Astrocyte (in vitro differentiated cells and primary cell): Measurements from ENCODE around the gene LCE5A. TPM values are rescaled to one million over a fixed set of nuclear protein-coding genes. Genes with fewer than 3 reads are reported as not detected.

ENCODE experiments used
- DNase-seq: peaks from one replicate; pipeline ENCODE4 v3.0.0-alpha.2; 2010; ENCODE audit warnings: low read depth
- FAIRE-seq: peaks from 2 replicates; lab custom pipeline; 2011; peaks lifted over from hg19 to GRCh38; lab: Jason Lieb, UNC
- H2AFZ ChIP-seq: 2 replicates; pipeline ENCODE4 v1.6.0; 2012; ENCODE audit warnings: low read depth, low read length, inconsistent platforms
- H3K27ac ChIP-seq: 2 replicates; pipeline ENCODE4 v1.5.1; 2011; ENCODE audit warnings: low read depth, low read length, inconsistent platforms
- H3K27me3 ChIP-seq: 2 replicates; pipeline ENCODE4 v1.6.0; 2011; ENCODE audit warnings: low read length, inconsistent platforms; ENCODE audit not compliant: insufficient read depth
- H3K36me3 ChIP-seq: 2 replicates; pipeline ENCODE4 v1.5.1; 2011; ENCODE audit warnings: low read length, inconsistent platforms; ENCODE audit not compliant: insufficient read depth
- H3K4me1 ChIP-seq: 2 replicates; pipeline ENCODE4 v1.5.1; 2011; ENCODE audit warnings: low read length, inconsistent platforms; ENCODE audit not compliant: insufficient read depth
- H3K4me2 ChIP-seq: 2 replicates; pipeline ENCODE4 v1.6.0; 2012; ENCODE audit warnings: low read length, inconsistent platforms
- H3K4me3 ChIP-seq: 2 replicates; pipeline ENCODE4 v1.5.1; 2011; ENCODE audit warnings: low read depth, mild to moderate bottlenecking, low read length, inconsistent platforms; ENCODE audit not compliant: insufficient read depth
- H3K79me2 ChIP-seq: 2 replicates; pipeline ENCODE4 v1.6.0; 2012; ENCODE audit warnings: mild to moderate bottlenecking, low read length, inconsistent platforms; ENCODE audit not compliant: insufficient read depth
- H3K9ac ChIP-seq: 2 replicates; pipeline ENCODE4 v1.6.0; 2012; ENCODE audit warnings: mild to moderate bottlenecking, low read length, inconsistent platforms
- H3K9me3 ChIP-seq: 2 replicates; pipeline ENCODE4 v1.5.1; 2012; ENCODE audit warnings: low read depth, mild to moderate bottlenecking, low read length, inconsistent platforms; ENCODE audit not compliant: insufficient read depth
- H4K20me1 ChIP-seq: 2 replicates; pipeline ENCODE4 v1.6.0; 2012; ENCODE audit warnings: low read length, inconsistent platforms; ENCODE audit not compliant: insufficient read depth
- H3K27ac Mint-ChIP-seq: one replicate; pipeline ENCODE4 v1.8.0; 2021; ENCODE audit warnings: mild to moderate bottlenecking, mixed read lengths; ENCODE audit not compliant: unreplicated experiment
- H3K27me3 Mint-ChIP-seq: one replicate; pipeline ENCODE4 v1.8.0; 2021; ENCODE audit warnings: low read depth, mixed read lengths; ENCODE audit not compliant: unreplicated experiment
- H3K36me3 Mint-ChIP-seq: one replicate; pipeline ENCODE4 v1.8.0; 2021; ENCODE audit warnings: low read depth, mixed read lengths; ENCODE audit not compliant: unreplicated experiment
- H3K4me1 Mint-ChIP-seq: one replicate; pipeline ENCODE4 v1.8.0; 2021; ENCODE audit warnings: low read depth, mixed read lengths; ENCODE audit not compliant: unreplicated experiment
- H3K4me3 Mint-ChIP-seq: one replicate; pipeline ENCODE4 v1.8.0; 2021; ENCODE audit warnings: mild to moderate bottlenecking, moderate library complexity, mixed read lengths; ENCODE audit not compliant: unreplicated experiment
- H3K9me3 Mint-ChIP-seq: one replicate; pipeline ENCODE4 v1.8.0; 2021; ENCODE audit warnings: mild to moderate bottlenecking, mixed read lengths; ENCODE audit not compliant: unreplicated experiment
- EZH2 ChIP-seq: IDR thresholded peaks from 2 replicates; pipeline ENCODE4 v1.6.1; 2012; ENCODE audit warnings: mild to moderate bottlenecking, low read length, inconsistent platforms; ENCODE audit not compliant: insufficient read depth
- total RNA-seq: library from RNA; stranded (reverse); gene quantifications from 2 replicates; pipeline ENCODE4 v1.2.1, GENCODE V29; 2021
- TF ChIP-seq, protein P1 (sequence below): IDR thresholded peaks from 2 replicates; pipeline ENCODE4 v1.5.1; 2011; ENCODE audit warnings: low read depth, mild to moderate bottlenecking, inconsistent platforms, low read length, moderate library complexity; ENCODE audit not compliant: insufficient read depth

The LCE5A gene
- total RNA-seq, 1 donor from 2014 or later = not detected

GRCh38 chr1:152519851-152520250 is 9.2 kb downstream of the LCE5A start:
- H3K4me1 ChIP-seq = no peaks in the 10 kb centered on the region
- Mint-ChIP-seq H3K27ac (no peak overlapping the region), H3K27me3 (peaks cover 22% of the 10 kb centered on the region), H3K36me3 (no peaks in the 10 kb centered on the region), H3K9me3 (no peaks in the 10 kb centered on the region), H3K4me1 (no peaks in the 10 kb centered on the region), H3K4me3 (no peak overlapping the region)
- H2AFZ ChIP-seq = no peak overlapping the region
- no peak overlapping the region for H3K27ac ChIP-seq
- H3K4me2 ChIP-seq = no peak overlapping the region
- H4K20me1 ChIP-seq = no peaks in the 10 kb centered on the region
- H3K9me3 ChIP-seq = no peaks in the 10 kb centered on the region
- no peak for TF ChIP-seq EZH2
- TF ChIP-seq, protein P1, sequence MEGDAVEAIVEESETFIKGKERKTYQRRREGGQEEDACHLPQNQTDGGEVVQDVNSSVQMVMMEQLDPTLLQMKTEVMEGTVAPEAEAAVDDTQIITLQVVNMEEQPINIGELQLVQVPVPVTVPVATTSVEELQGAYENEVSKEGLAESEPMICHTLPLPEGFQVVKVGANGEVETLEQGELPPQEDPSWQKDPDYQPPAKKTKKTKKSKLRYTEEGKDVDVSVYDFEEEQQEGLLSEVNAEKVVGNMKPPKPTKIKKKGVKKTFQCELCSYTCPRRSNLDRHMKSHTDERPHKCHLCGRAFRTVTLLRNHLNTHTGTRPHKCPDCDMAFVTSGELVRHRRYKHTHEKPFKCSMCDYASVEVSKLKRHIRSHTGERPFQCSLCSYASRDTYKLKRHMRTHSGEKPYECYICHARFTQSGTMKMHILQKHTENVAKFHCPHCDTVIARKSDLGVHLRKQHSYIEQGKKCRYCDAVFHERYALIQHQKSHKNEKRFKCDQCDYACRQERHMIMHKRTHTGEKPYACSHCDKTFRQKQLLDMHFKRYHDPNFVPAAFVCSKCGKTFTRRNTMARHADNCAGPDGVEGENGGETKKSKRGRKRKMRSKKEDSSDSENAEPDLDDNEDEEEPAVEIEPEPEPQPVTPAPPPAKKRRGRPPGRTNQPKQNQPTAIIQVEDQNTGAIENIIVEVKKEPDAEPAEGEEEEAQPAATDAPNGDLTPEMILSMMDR = no peak
- no peak for DNase-seq
- H3K79me2 ChIP-seq = no peaks in the 10 kb centered on the region
- H3K27me3 ChIP-seq = peaks cover 7% of the 10 kb centered on the region
- no peak for FAIRE-seq
- no peaks in the 10 kb centered on the region for H3K36me3 ChIP-seq
- H3K9ac ChIP-seq = no peak overlapping the region
- H3K4me3 ChIP-seq = no peak overlapping the region

- no peak overlapping the region for H3K27ac Mint-ChIP-seq
- peaks cover 4% of the 10 kb centered on the region for H3K27me3 ChIP-seq
- H3K27ac ChIP-seq = no peak overlapping the region
- no peak for DNase-seq
- H4K20me1 ChIP-seq = no peaks in the 10 kb centered on the region
- no peaks in the 10 kb centered on the region for H3K4me1 ChIP-seq
- no peak overlapping the region for H3K4me3 Mint-ChIP-seq
- H3K4me2 ChIP-seq = no peak overlapping the region
- H3K4me1 Mint-ChIP-seq = no peaks in the 10 kb centered on the region
- no peaks in the 10 kb centered on the region for H3K36me3 ChIP-seq
- H3K27me3 Mint-ChIP-seq = peaks cover 18% of the 10 kb centered on the region
- no peak overlapping the region for H3K4me3 ChIP-seq
- H3K9me3 Mint-ChIP-seq = no peaks in the 10 kb centered on the region
- FAIRE-seq = no peak
- TF ChIP-seq EZH2 = no peak
- TF ChIP-seq, protein P1 = no peak
- no peak overlapping the region for H2AFZ ChIP-seq
- no peaks in the 10 kb centered on the region for H3K9me3 ChIP-seq
- no peak overlapping the region for H3K9ac ChIP-seq
- H3K79me2 ChIP-seq = no peaks in the 10 kb centered on the region
- no peaks in the 10 kb centered on the region for H3K36me3 Mint-ChIP-seq
Measured at GRCh38 chr1:152520561-152521090, 10.0 kb downstream of the LCE5A start.

GRCh38 chr1:152525080-152525641 is 14.6 kb downstream of the LCE5A start:
- Mint-ChIP-seq H3K27ac (no peak overlapping the region), H3K27me3 (peaks cover 13% of the 10 kb centered on the region), H3K4me1 (no peaks in the 10 kb centered on the region), H3K9me3 (no peaks in the 10 kb centered on the region), H3K4me3 (no peak overlapping the region), H3K36me3 (no peaks in the 10 kb centered on the region)
- H3K27ac ChIP-seq = no peak overlapping the region
- FAIRE-seq (no peak), DNase-seq (no peak)
- no peaks in the 10 kb centered on the region for H3K9me3 ChIP-seq
- no peak overlapping the region for H3K9ac ChIP-seq
- H4K20me1 ChIP-seq = no peaks in the 10 kb centered on the region
- H2AFZ ChIP-seq = no peak overlapping the region
- H3K4me2 ChIP-seq = no peak overlapping the region
- no peak overlapping the region for H3K4me3 ChIP-seq
- no peaks in the 10 kb centered on the region for H3K27me3 ChIP-seq
- no peaks in the 10 kb centered on the region for H3K4me1 ChIP-seq
- TF ChIP-seq, protein P1 = no peak
- no peaks in the 10 kb centered on the region for H3K36me3 ChIP-seq
- no peaks in the 10 kb centered on the region for H3K79me2 ChIP-seq
